ENCODE measurements around the gene TRAPPC2B.

TRAPPC2B gene

DNA sequence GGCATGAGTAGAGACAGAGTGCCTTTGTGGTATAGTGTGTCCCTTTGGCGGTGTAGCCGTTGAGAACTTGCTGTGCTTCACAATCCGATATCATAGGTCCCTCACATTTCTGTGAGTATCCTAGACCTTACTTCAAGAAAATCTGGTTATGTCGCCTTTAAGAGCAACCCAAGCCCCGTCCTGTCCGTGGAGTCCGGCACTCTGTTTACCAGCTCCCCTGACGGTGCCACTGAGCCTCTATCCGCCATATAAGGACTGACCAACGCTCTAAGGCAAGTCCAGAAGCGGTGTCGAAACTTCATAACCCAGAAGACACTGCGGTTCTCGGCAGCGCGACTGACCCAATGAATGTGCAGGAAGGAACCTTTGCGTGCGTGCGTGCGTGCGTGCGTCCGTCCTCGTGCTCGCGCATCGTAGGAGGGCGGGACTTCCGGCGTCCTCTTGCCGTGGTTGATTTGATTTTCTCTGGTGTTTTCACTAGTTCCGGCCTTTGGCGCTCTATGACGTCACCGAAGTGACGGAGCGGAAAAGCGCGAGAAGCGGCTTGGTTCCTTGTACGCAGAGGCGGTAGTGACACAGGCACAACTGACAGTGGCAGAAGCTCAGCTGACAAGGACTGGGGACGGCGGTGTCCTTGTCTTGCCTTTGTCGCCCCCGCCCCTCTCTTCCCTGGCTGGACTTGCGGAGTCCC is at the start of gene TRAPPC2B, which contains the start of gene ZNF547 (continued):
- TF ChIP-seq, protein P1, sequence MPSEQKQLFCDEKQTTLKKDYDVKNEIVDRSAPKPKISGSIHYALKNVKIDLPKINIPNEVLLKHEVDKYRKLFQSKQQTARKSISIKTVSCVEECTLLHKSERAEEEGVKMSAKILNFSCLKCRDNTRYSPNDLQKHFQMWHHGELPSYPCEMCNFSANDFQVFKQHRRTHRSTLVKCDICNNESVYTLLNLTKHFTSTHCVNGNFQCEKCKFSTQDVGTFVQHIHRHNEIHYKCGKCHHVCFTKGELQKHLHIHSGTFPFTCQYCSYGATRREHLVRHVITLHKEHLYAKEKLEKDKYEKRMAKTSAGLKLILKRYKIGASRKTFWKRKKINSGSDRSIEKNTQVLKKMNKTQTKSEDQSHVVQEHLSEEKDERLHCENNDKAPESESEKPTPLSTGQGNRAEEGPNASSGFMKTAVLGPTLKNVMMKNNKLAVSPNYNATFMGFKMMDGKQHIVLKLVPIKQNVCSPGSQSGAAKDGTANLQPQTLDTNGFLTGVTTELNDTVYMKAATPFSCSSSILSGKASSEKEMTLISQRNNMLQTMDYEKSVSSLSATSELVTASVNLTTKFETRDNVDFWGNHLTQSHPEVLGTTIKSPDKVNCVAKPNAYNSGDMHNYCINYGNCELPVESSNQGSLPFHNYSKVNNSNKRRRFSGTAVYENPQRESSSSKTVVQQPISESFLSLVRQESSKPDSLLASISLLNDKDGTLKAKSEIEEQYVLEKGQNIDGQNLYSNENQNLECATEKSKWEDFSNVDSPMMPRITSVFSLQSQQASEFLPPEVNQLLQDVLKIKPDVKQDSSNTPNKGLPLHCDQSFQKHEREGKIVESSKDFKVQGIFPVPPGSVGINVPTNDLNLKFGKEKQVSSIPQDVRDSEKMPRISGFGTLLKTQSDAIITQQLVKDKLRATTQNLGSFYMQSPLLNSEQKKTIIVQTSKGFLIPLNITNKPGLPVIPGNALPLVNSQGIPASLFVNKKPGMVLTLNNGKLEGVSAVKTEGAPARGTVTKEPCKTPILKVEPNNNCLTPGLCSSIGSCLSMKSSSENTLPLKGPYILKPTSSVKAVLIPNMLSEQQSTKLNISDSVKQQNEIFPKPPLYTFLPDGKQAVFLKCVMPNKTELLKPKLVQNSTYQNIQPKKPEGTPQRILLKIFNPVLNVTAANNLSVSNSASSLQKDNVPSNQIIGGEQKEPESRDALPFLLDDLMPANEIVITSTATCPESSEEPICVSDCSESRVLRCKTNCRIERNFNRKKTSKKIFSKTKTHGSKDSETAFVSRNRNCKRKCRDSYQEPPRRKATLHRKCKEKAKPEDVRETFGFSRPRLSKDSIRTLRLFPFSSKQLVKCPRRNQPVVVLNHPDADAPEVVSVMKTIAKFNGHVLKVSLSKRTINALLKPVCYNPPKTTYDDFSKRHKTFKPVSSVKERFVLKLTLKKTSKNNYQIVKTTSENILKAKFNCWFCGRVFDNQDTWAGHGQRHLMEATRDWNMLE (tag by site-specific recombination; conservative IDR thresholded peaks at IDR 0.05; ENCODE audit: low read depth), result peak; percentile 93
- TF ChIP-seq PRDM4 (tag by site-specific recombination; IDR thresholded peaks at IDR 0.05) (no peak), ELK4 (IDR thresholded peaks at IDR 0.05; ENCODE audit: borderline replicate concordance, low read depth, low read length) (no peak), ZNF654 (tag by site-specific recombination; IDR thresholded peaks at IDR 0.05; ENCODE audit: low read depth) (no peak), ZFP37 (tag by site-specific recombination; IDR thresholded peaks at IDR 0.05) (no peak), ZBTB8A (tag by site-specific recombination; IDR thresholded peaks at IDR 0.05) (peak; percentile 27; the same call in 1 of the 2 replicates), ZNF362 (tag by site-specific recombination; IDR thresholded peaks at IDR 0.05) (no peak), OSR2 (tag by site-specific recombination; IDR thresholded peaks at IDR 0.05) (no peak), ZFHX2 (tag by site-specific recombination; conservative IDR thresholded peaks at IDR 0.05) (peak; percentile 38; the same call in 1 of the 2 replicates), ZXDB (tag by site-specific recombination; IDR thresholded peaks at IDR 0.05) (peak; percentile 84), ZNF335 (tag by site-specific recombination; conservative IDR thresholded peaks at IDR 0.05) (peak; percentile 86), KLF10 (tag by site-specific recombination; IDR thresholded peaks at IDR 0.05) (no peak), ZNF223 (tag by site-specific recombination; IDR thresholded peaks at IDR 0.05) (0 out of 2 replicates have a peak, but pooled peaks have one; percentile 26), WT1 (tag by site-specific recombination; IDR thresholded peaks at IDR 0.05) (no peak), ZBTB6 (tag by site-specific recombination; IDR thresholded peaks at IDR 0.05) (no peak), FEZF1 (tag by site-specific recombination; IDR thresholded peaks at IDR 0.05) (no peak), ZNF48 (tag by site-specific recombination; IDR thresholded peaks at IDR 0.05) (no peak), ZNF394 (tag by site-specific recombination; IDR thresholded peaks at IDR 0.05; ENCODE audit: borderline replicate concordance) (no peak)
- TF ChIP-seq, protein P2, sequence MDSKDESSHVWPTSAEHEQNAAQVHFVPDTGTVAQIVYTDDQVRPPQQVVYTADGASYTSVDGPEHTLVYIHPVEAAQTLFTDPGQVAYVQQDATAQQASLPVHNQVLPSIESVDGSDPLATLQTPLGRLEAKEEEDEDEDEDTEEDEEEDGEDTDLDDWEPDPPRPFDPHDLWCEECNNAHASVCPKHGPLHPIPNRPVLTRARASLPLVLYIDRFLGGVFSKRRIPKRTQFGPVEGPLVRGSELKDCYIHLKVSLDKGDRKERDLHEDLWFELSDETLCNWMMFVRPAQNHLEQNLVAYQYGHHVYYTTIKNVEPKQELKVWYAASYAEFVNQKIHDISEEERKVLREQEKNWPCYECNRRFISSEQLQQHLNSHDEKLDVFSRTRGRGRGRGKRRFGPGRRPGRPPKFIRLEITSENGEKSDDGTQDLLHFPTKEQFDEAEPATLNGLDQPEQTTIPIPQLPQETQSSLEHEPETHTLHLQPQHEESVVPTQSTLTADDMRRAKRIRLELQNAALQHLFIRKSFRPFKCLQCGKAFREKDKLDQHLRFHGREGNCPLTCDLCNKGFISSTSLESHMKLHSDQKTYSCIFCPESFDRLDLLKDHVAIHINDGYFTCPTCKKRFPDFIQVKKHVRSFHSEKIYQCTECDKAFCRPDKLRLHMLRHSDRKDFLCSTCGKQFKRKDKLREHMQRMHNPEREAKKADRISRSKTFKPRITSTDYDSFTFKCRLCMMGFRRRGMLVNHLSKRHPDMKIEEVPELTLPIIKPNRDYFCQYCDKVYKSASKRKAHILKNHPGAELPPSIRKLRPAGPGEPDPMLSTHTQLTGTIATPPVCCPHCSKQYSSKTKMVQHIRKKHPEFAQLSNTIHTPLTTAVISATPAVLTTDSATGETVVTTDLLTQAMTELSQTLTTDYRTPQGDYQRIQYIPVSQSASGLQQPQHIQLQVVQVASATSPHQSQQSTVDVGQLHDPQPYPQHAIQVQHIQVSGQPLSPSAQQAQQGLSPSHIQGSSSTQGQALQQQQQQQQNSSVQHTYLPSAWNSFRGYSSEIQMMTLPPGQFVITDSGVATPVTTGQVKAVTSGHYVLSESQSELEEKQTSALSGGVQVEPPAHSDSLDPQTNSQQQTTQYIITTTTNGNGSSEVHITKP (tag by site-specific recombination; IDR thresholded peaks at IDR 0.05), result 0 out of 2 replicates have a peak, but pooled peaks have one; percentile 32
- TF ChIP-seq, protein P3, sequence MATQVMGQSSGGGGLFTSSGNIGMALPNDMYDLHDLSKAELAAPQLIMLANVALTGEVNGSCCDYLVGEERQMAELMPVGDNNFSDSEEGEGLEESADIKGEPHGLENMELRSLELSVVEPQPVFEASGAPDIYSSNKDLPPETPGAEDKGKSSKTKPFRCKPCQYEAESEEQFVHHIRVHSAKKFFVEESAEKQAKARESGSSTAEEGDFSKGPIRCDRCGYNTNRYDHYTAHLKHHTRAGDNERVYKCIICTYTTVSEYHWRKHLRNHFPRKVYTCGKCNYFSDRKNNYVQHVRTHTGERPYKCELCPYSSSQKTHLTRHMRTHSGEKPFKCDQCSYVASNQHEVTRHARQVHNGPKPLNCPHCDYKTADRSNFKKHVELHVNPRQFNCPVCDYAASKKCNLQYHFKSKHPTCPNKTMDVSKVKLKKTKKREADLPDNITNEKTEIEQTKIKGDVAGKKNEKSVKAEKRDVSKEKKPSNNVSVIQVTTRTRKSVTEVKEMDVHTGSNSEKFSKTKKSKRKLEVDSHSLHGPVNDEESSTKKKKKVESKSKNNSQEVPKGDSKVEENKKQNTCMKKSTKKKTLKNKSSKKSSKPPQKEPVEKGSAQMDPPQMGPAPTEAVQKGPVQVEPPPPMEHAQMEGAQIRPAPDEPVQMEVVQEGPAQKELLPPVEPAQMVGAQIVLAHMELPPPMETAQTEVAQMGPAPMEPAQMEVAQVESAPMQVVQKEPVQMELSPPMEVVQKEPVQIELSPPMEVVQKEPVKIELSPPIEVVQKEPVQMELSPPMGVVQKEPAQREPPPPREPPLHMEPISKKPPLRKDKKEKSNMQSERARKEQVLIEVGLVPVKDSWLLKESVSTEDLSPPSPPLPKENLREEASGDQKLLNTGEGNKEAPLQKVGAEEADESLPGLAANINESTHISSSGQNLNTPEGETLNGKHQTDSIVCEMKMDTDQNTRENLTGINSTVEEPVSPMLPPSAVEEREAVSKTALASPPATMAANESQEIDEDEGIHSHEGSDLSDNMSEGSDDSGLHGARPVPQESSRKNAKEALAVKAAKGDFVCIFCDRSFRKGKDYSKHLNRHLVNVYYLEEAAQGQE (tag by site-specific recombination; IDR thresholded peaks at IDR 0.05), result no peak; the same call in 1 of the 2 replicates
